Activated CD8-positive, alpha-beta memory T cell treated with anti-CD3 and anti-CD28 coated beads for 4 hours (primary cell): ENCODE results near the gene NOD2.

Experiments
- DNase-seq, 2 donors: peaks; one replicate each; pipeline ENCODE4 v3.0.0-alpha.2; 2020; ENCODE audit warnings: low read depth in 2 of 2

Gene NOD2

DNA sequence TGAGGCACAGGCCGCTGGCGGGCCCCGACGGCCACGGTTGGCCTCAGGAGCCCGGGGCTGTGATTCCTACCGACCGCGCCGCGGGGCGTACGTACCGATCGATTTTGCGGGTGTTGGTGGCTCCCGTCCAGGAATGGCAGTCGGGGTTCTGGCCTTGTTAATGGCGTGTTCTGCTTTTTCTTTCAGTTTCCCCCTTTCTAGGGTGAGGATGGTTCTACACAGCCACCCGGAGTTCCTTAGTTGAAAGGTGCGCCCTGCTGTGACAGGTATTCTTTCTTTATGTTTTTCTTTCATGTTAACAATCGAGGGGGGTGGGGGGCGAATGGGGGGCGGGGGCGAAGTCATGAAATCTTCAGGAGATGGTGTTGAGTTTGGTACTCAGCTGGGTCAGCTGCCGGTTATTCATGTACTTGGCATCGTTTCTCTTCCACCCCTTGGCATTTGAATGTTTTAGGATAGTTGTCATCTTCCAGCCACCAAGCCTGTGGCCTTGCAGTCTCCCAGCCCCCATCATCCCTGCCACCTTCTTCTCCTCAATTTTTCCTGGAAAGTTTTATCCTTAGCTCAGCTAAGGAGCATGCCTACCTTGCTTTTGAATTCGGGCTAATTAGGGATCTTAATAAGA is 49.3 kb downstream of the NOD2 start:
- DNase-seq, result no peak

DNA sequence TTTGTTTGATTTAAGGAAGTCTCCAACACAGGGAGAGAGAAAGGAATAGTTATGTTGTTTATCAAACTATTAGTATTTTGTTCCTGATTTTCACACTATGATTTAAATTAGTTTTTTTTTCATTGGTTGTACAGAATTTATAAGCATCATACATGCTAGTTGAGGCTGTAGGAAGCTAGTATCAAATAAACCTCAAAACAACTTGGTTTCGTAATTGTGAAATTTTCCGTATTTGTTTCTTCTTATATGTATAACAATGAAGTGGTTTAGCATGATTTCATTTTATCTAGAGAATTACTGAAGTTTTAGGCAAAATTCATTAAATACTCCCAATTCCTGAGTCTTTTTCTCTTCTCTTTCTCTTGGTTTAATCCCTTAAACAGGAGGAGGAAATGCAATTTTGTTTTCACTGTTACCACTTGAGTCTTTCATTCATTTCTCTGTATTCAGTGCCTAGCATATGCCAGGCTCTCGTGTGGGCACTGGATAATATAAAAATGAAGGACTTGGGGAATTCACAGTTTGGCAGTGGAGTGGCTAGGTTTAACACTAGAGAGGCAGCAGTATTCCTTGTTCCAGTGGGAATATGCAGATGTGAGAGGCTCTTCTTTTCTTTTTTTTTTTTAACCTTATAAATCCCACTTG is 50.3 kb downstream of the NOD2 start:
- no peak for DNase-seq

DNA sequence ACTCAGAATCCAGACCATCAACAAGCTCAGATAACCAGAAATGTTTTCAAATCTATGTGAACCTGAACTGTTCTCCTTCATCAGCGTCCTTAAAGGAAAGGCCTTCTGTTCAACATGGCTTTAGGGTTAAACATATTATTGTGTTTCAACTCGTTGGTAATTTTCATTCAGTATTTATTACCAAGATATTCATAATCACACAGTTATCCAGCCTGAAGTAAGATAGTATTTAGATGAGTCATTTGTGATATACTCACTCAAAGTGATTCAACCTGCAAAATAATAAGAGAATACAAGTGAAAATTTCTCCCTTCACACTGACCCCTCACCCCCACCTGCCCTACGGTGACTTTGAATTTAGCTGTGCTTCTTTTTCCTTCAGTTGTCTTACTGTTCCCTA is 51.5 kb downstream of the NOD2 start:
- no peak for DNase-seq

DNA sequence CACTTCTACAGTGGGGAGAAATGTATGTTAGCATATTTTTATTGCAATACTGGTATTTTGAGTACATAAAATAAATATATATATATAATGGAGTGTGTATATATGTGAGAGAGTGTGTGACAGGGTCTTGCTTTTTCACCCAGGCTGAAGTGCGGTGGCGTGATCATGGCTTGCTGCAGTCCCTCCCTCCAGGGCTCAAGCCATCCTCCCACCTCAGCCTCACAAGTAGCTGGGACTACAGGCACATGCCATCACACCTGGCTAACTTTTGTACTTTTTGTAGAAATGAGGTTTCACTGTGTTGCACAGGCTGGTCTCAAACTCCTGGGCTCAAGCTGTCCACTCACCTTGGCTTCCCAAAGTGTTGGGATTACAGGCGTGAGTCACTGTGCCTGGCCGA is 52.5 kb downstream of the NOD2 start:
- DNase-seq, result no peak

DNA sequence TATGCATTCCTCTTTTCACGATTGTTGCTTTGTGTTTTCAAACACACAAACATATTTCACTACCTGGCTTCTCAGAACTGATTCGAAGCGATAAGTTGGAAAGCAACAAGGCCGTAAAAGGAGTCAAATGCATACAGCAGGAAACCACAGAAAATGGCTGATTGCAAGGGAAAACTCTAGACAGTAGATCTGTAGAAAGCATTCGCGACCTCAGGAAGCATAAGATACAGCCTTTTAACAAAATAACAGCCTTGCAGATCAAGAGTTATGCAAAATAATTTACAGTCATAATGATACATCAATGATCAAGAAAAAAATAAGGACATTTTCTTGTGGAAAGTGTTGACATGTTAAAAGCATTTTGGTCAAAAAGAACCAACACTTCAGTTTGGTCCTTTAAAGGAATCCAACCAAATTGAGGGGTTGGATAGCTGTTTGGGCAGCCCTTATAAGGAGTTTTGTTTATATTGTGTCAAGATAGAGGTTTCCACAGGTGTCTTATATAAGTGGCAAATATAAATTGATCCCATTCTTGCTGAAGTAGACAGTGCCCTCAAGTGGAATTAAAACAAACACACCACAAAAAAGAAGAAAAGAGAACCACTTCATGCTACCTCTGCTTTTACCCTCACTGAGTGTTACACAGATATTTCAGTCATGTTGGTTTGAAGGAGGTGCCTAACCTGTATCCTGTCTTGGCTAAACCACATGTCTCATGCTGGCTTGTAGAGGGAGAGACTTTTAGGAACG is 54.0 kb downstream of the NOD2 start:
- no peak for DNase-seq

DNA sequence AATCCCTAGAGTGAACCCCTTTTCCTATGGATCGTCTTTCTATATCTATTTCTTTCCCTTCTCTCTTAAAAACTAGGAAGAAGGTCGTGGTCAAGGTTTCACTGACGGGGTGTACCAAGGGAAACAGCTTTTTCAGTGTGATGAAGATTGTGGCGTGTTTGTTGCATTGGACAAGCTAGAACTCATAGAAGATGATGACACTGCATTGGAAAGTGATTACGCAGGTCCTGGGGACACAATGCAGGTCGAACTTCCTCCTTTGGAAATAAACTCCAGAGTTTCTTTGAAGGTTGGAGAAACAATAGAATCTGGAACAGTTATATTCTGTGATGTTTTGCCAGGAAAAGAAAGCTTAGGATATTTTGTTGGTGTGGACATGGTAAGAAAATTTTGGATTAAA is 58.1 kb downstream of the NOD2 start:
- DNase-seq, result no peak

DNA sequence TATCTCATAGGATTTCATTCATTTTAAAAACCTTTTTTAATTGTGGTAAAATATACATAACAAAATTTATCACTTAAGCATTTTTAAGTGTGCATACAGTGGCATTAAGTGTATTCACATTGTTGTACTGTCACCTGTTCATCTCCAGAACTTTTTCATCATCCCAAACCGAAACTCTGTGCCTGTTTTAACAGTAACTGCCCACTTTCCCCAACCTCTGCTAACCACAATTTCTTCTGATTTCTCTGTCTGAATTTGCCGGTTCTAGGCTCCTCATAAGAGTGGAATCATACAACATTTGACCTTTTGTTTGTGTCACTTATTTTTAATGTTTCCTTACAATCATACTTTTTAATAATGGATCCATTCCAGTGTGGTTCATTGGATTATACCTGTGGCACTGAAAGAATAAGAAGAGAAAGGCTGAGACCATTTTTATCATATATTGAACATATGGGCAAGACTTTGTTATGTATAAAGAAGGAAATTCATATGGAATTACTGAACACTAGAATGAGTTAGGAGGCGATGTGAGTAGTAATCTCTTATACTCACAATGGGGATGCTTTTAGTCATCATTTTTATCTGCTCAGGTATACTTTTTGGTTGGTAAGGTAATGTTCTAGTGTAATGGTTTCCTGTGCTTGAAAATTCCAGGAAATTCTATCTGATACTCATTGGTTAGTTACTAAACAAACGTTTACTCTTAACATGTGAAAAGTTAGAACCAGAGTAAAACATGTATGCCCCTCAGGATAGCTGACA is 59.2 kb downstream of the NOD2 start:
- DNase-seq, result no peak

DNA sequence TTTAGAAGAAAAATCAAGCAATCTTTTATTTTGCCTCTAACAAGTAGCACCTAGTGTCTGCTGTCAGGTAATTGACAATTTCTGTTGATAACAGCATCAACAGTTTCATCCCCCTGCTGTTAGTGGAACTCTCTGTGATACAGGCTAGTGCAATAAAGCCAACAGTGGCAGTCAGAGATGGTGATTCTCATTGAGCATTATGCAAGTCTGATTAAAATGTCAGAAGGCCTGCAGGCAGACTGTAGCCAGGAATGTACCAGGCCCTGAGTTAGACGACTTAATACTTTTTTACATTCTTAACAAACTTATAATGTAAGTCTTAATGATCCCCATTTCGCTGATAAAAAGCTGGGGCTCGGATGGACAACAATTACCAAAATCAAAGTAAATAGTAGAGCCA is 63.1 kb downstream of the NOD2 start:
- no peak for DNase-seq

DNA sequence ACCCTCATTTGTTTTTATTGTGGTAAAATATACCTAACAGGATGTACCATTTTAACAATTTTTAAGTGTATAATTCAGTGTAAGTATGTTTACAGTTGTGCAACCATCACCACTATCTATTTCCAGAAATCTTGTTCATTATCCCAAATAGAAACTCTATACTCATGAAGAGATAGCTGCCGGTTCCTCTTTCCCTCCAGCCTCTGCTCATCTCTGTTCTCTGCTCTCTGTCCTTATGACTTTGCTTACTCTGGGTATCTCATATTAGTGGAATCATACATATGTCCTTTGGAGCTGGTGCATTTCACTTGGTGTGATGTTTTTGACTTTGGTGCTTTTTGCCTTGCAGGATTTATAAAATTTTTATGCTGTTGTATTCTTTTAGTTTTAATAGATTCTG is 67.9 kb downstream of the NOD2 start:
- DNase-seq, result no peak

DNA sequence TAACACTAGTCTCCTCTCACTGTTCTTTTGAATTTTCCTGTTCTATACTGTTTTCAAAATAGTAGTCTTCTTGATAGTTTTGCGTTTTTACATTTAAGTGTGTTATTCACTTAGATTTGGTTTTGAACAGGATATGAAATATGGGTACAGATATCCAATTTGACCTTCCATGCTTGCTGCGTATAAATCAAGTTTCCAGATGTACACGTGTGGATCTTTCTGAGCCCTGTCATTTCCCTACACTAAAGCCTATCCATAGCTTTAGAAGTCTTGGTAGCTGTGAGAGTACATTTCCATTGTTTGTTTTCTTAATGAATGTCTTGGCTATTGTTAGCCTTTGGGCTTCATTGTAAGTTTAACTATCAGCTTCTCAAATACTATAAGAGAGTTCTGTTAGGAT is 68.8 kb downstream of the NOD2 start:
- no peak for DNase-seq

DNA sequence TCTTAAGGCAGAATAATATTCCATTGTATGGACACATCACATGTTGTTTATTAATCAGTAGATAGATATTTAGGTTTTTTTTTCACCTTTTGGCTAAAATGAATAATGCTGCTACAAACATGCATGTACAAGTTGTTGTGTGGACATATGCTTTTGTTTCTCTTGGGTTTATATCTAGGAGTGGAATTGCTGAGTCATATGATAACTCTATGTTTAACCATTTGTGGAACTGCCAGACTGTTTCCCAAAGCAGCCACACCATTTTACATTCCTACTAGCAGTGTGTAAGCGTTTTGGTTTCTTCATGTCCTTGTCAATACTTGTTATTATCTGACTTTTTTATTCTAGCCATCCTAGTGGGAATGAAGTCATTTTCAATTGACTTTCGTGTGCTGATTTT is 69.8 kb downstream of the NOD2 start:
- no peak for DNase-seq

DNA sequence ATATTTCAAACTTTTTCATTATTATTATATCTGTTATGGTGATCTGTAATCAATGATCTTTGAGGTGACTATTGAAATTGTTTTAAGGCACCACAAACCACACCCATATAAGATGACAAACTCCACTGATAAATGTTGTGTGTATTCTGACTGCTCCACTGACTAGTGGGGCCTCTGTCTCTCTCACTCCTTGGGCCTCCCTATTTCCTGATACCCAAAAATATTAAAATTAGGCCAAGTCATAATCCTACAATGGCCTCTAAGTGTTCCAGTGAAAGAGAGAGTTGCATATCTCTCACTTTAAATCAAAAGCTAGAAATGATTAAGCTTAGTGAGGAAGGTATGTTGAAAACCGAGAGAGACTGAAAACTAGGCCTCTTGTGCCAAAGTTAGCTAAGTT is 71.9 kb downstream of the NOD2 start:
- no peak for DNase-seq

DNA sequence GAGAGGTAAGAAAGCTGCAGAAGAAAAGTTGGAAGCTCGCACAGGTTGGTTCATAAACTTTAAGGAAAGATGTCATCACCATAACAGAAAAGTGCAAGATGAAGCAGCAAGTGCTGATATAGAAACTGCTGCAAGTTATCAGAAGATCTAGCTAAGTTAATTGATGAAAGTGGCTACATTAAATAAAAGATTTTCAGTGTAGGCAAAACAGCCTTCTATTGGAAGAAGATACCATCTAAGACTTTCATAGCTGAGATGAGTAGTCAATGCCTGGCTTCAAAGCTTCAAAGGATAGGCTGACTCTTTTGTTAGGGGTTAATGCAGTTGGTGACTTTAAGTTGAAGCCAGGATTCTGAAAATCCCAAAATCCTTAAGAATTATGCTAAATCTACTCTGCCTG is 72.5 kb downstream of the NOD2 start:
- no peak for DNase-seq

DNA sequence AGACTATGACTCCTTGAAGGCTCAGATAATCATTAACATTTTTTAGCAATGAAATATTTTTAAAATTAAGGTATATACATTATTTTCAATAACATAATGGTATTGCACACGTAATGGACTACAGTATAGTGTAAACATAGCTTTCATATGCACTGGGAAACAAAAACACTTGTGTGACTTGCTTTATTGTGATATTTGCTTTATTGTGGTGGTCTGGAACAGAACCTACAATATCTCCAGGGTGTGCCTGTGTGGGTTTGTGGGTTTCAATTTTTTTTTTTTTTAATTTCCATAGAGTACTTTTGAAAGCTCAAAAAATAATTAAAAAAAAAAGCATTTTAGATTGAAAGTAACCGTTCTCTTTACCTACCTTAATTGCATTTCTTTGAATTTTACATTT is 73.8 kb downstream of the NOD2 start:
- DNase-seq, result no peak

DNA sequence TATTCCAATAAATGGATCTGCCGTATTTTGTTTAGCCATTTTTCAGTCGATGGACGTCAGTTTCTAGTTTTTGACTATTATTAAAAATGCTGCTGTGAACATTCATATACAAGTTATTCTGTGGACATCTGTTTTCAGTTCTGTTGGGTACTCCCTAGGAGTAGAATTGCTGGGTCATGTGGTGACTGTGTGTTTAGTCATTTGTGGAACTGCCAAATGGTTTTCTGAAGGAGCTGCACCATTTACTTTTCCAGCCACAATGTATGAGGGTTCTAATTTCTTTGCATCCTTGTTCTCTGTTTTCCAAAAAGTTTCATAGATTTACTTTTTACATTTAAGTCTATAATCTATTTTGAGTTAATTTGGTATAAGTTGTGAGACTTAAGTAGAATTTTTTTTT is 78.0 kb downstream of the NOD2 start:
- DNase-seq, result no peak

DNA sequence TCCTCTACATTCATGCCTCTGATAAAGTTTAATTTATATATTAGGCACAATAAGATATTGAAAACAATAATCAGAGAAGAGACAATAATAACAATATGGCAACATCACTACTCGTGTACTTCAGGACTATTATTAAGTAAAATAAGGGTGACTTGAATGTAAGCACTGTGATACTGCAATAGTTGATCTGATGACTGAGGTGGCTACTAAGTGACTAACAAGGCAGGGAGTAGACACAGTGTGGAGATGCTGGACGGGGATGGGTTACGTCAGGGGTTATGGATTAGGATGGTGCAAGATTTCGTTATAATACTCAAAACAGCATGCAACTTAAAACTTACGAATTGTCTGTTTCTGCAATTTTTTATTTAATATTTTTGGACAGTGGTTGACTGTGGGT is 81.0 kb downstream of the NOD2 start:
- DNase-seq, result no peak

DNA sequence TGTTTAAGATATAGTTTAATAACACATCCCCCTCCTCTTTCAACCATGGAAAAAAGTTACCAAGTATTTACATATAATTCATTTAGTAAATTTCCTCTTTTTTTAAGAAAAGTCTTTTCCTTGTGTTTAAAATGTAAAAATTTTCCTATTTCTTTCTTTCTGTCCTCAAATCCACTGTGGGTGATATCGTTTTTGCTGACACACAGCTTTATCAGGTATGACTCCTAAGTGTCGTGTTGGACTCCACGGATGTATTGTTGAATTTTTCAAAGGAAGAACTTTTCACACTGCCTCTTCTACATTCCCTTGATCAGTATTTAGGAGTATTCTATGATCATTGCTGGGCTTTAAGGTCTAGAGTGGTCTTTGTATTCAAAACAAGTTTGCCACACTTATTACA is 81.6 kb downstream of the NOD2 start:
- no peak for DNase-seq

DNA sequence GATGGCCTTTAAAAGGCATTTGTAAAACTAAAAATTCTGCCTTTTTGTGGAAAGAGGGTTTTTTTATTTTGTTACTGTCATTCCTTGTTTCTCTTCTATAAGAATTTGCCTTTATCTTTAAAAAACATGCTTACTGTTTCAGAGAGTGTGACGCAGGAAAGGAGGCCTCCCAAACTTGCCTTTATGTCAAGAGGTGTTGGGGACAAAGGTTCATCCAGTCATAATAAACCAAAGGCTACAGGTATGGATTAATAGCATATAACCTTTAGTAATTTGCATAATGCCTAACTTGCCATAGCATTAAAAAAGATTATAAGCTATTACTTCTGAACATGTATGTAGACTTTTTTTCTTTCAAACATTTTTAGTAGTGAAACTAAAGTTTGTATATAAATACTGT is 82.6 kb downstream of the NOD2 start:
- DNase-seq, result no peak

DNA sequence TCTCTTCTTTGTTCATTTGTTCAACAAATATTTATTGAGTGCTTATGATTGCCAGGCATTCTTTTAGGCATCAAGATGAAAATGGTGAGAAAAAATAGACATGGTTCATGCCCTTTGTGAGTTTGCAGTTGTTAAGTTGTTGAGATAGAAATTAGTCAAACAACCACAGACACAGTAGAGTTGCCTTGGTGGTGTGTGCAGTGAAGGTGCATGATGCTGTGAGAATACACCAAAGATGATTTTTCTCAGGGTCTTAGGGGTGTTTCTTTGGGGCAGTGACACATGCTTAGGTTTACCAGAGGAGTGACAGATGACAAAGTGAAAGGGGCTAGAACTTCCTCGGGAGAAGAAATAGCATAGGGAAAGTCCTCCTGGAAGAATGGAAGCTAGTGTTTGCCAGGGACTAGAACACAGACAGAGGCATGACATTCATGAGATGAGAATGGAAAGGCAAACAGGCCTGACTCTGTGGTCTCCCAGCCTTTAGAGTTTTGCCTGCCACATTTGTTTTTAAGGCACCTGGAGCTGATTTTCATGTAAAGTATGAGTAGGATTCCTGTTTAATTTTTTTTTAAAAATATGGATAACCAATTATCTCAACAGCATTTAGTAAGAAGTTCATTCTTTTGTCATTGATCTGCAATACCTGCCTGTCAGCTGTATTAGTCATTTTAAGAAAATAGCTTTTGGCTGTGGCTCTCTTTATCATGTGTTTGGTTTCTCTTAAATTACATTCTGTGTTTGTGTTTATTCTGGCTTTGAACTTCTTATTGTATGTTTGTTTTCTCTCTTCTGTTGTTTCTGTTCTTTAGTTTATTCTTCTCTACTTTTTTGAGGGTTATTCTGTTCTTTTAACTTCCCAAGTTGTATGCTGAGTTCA is 85.1 kb downstream of the NOD2 start:
- no peak for DNase-seq

DNA sequence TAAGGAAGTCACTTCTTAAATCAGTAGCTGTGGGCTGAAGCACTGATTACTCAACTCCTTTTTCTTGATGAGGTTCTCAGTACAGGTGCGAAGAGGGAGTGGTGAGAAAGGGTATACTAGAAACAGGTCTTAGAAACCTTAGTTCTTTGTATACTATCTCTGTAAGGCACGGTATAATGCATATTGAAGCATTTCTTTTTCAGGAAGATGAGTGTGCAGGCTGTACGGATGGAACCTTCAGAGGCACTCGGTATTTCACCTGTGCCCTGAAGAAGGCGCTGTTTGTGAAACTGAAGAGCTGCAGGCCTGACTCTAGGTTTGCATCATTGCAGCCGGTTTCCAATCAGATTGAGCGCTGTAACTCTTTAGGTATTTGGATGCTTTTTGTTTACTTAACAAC is 87.6 kb downstream of the NOD2 start:
- no peak for DNase-seq

DNA sequence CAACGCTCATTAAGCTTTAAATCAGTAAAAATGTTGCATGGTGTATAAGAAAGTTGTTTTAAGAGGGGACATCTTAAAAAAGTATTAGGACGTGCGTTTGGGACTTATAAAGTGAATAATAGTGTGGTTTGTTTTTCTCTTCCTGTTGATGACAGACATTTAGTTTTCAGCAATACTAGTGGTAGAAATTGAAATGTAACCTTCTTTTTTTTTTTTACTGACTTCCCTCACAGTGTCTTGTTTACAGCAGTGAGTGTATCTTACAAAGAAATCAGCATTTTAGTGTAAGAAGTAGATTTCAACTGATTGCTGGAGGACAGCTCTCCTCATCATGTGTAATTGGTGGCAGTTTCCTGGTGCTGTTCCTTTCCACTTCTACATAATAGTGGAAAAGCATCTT is 88.1 kb downstream of the NOD2 start:
- DNase-seq, result no peak
